NK-92 (cell line): ENCODE results near the gene MYO1G.
A peak's percentile ranks its signal among the peaks of the same experiment; 100 is the strongest.
"Not testable (repeated sequence)": the region's sequence is repeated elsewhere in the genome, so short reads cannot be mapped to it uniquely, and the experiment has no call there.

ENCODE experiments used
- DNase-seq: peaks from one replicate; lab custom pipeline; 2025; ENCODE audit not compliant: unreplicated experiment; lab: John Stamatoyannopoulos, UW

The MYO1G gene

DNA sequence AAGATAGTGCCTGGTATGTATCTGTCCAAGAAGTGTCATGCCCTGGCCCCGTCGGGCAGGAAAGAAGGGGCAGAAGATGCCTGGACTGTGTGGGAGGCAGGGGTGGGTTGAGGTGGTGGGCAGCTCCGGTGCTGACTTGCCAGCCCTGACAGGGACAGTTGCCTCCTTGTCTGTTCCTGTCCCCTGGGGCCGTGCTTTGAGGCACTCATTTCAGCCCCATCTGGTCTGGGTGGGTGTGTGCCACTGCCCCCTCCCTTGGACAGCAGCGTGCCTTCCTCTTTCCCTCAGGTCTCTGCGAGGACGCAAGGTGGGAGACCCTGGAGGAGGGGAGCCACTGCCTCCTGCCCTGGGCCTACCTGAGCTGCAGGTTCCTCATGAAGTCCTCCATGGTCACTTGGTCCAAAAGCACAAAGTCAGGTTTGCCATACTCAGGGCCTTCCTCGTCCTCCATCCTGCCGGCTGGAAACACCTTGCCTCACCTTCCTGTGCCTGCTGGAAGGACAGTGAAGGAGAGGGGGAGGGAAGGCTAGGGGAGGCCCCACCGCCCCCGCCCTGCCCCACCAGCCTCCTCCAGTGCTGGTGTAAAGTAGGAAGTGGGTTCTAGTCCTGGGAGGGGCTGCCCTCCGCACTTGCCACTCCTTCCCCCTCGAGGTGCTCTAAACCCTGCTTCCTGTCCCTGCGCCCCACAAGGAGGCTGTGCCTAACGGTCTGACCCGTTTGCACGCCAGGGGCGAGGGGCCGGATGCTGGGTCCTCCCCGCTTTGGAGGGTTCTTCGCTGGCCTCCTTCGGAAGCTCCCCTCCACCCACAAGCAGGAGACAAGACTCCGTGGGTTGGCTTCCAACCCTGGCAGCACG is at the start of gene MYO1G:
TSS of gene MYO1G (minus strand) at position 505 of the 856 bp plus-strand sequence. CDS start at position 451, 54 bp downstream.
- DNase-seq: peak; percentile 32

GRCh38 chr7:45028138-45028919 is 49.5 kb upstream of the MYO1G start:
- DNase-seq: no peak

- DNase-seq: no peak
Observed at GRCh38 chr7:45027774-45028114, 48.9 kb upstream of the MYO1G start.

DNA sequence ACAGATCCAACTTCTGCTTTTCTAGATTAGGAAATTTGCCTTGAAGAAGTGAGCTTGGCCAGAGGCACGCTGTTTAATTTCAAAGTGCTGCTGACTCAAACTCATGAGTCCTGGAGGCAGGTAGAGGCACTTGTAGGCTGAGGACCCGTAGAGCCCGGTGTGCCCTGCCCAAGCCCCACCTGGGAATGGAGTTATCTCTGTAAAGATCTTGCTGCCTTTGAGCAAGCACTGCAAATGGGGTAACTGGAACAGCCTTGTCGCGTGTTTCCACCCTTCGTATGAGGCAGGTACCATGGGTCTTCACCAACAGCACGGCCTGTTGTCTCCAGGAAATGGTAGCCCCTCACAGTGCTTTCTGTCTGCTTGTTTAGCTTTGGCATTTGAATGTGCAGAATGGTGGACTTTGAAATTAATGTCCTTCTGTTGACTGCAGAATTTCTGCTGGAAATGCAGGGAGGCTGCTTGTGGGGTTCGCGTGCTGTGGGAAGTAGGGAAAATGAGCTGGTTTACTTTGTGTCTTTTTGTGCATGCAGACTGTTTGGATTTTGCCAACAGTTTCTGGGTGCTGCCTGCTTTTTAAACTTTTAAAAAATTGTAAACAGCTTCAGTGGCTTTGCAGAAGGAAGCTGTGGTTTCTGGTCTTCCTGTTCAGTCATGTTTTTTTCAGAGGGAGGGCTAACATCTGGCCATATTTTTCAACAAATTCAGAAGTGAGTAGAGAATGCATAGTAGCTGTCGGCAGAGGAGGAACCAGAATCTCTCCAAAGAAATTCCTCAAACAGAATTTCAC is 48.4 kb upstream of the MYO1G start:
- no peak for DNase-seq

- no peak for DNase-seq
Observed at GRCh38 chr7:45026013-45026412, 47.2 kb upstream of the MYO1G start.

DNA sequence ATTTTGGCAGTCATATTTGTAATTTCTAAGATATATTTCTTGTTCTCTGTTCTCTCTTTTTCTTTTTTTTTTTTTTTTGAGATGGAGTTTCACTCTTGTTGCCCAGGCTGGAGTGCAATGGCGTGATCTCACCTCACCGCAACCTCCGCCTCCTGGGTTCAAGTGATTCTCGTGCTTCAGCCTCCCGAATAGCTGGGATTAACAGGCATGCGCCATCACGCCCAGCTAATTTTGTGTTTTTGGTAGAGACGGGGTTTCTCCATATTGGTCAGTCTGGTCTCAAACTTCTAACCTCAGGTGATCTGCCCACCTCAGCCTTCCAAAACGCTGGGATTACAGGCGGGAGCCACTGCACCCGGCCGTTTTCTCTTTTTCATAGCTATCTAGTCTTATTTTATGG is 46.7 kb upstream of the MYO1G start:
- DNase-seq: not testable (repeated sequence)

- no peak for DNase-seq
Observed at GRCh38 chr7:45024126-45024744, 45.4 kb upstream of the MYO1G start.

DNA sequence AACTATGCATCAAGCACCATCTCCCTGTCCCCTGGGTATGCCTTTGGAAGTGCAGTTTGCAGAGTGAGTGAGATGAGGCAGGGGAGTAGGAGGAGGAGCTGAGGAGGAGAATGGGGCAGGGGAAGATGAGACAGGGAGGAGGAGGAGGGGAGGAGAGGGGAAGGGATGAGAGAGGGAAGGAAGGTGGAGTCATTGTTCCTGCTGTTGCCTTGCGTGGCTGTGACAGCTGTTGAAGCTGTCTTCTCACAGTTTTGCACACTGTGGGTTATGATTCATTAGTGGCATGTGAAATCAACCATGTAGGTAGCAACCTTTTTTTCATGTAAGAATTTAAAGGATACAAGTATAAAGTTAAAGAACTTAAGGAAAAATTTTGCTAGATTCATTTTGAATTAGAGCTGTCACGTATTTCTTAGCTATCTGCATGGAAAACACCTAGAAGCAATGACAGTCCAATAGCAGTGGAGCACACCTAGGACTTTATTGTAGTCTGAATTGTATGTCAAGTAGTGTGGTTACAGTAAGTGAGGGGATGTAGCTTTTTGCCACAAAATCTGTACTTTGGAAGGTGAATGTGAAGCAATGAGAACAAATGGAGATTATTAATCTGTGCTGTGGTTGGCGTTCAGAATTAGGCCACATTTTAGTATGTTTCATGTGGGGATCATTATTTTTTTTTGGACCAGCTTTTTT is 42.9 kb upstream of the MYO1G start:
- DNase-seq: no peak

GRCh38 chr7:45020915-45021314 is 42.1 kb upstream of the MYO1G start:
- DNase-seq: no peak

GRCh38 chr7:45017253-45017652 is 38.4 kb upstream of the MYO1G start:
- DNase-seq: no peak

DNA sequence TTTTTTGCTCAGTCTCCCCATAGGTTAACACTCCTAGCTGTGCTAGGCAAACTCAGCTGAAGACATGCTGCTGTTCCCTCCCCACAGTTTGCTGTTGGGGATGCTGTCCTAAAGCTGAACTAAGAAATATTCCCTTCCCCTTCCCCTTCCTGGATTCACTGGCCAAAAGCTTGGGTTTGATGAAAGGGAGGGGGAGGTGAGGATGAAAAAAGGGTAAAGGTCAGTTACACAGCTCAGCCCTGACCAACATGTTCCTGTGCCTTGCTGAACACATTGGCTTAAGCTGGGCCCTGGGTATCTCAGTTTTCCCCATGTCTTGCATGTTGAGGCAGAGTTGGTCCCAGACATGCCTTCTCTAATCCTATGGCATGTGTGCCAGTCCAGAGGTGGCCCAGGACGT is 36.5 kb upstream of the MYO1G start:
- no peak for DNase-seq

DNA sequence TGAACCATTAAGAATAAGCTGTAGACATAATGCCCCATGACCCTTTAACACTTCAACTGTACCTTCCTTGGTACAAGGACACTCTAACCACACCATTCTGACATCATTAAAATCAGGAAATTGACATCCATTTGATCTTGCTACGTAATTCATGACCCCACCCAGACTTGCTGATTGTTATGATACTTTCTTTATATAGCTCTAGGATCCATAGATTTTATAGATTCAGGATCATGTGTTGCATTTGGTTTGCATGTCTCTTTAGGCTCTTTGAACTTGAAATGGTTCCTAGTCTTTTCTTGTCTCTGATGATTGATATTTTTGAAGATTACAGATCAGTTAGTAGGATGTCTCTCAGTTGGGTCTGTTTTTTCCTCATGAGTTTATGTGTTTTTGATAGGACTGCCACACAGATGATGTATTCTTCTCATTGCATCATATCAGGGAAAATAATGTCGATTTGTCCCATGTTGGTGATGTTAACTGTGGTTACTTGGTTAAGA is 34.7 kb upstream of the MYO1G start:
- DNase-seq: no peak

GRCh38 chr7:45007571-45008328 is 28.9 kb upstream of the MYO1G start:
- no peak for DNase-seq

GRCh38 chr7:45007106-45007505 is 28.3 kb upstream of the MYO1G start:
- DNase-seq: no peak

DNA sequence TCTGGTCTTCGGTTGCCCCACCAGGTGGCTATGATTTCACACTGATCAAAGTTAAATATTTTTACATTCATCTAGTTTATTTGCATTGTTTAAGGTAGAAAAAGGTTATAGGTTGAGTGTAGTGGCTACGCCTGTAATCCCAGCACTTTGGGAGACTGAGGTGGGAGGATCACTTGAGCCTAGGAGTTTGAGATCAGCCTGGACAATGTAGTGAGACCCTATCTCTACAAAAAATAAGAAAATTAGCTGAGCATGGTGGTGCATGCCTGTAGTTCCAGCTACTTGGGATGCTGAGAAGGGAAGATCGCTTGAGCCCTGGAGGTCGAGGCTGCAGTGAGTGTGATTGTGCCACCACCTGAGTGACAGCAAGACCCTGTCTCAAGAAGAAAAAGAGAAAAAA is 25.0 kb upstream of the MYO1G start:
- DNase-seq: no peak

- DNase-seq: no peak
Observed at GRCh38 chr7:45001826-45002225, 23.0 kb upstream of the MYO1G start.

DNA sequence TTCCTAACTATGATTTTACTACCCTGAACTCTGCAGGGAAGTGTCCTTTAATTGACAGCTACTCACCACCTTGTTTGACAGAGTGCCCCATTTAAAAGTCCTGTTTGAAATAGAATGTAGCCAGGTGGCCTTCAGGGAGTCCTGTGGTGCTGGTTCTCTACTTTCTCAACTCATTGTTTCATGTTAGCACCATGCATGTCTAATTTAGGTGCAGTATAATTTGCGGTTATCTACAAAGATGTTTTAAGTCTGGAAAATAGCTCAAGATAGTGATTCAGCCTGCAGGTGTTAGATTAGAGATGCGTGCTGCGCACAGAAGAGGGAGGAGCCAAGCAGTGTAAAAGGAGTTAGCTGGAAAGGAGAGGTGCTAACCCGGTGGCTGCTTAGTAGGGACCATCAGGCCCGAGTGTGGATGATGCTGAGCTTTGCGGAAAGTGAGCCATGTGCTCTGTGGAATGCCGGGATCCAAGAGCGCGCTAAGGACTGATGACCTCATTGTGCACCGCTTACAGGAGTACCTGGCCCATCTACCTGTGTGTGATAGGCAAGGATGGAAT is 22.4 kb upstream of the MYO1G start:
- no peak for DNase-seq

DNA sequence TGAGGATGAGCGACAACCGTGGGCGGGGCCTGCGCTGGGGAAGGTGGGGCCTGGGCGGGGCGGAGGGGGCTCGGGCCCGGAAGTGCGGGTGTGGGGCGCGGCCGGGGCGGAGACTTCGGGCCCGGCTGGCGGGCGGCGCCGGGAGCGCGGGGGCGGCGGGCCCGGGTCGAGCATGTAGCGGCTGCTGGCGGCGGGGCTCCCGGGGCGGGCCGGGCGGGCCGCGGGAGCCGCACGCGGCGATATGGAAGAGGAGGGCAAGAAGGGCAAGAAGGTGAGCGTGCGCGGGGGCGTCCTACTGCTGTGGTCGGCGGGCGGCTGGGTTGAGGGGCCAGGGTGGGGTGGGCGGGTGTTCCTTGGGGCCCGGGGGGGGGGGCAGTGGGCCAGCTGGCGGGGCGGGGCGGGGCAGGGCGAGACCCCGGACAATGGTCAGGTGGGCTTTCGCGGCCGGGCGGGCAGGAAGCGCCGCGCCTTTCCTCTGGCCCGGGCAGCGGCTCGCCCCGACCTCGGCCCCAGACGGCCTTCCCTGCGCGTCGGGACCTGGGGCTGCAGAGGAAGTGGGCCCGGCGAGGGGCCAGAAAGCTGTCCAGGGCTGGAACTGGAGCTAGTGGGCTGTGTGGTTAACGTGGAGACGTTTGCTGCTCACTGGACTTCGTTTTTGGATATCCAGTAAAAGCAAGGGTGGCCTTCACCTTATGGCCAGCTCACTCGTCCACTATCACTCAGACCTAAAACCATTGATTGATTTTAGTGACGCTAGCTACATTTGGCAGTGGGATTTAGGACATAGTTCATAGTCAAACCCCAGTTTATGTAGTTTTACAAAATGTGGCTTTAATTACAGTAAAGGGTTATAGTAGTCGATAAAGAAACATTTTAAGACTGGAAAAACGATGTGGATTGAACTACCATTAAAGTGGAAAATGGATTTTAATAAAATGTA is 21.5 kb upstream of the MYO1G start, which contains the start of gene CCM2:
TSS of gene CCM2 (plus strand) at position 109 of the 940 bp plus-strand sequence. CDS start at position 242, 133 bp downstream.
- DNase-seq: no peak
